Neural cell (in vitro differentiated cells): ENCODE results near the gene DNMT3L. TPM values are rescaled to one million over a fixed set of nuclear protein-coding genes. Genes with fewer than 3 reads are reported as not detected.

Experiments used
- H2AFZ ChIP-seq: fragments of 200-600, 300-800 bp; sonication (generic), shearing (Covaris generic); 2 replicates; pipeline ENCODE4 v1.6.0; 2014; ENCODE audit warnings: low read depth, mild to moderate bottlenecking, antibody characterized with exemption, low read length, moderate library complexity
- H3F3A ChIP-seq: fragments of 200-600 bp; shearing (Covaris generic); 2 replicates; pipeline ENCODE4 v1.6.1; 2016; ENCODE audit warnings: mild to moderate bottlenecking, moderate library complexity, mixed read lengths, antibody characterized with exemption, low read length; ENCODE audit not compliant: insufficient read depth, poor library complexity, severe bottlenecking
- H3K27ac ChIP-seq: fragments of 200-600, 300-800 bp; sonication (generic), shearing (Covaris generic); 2 replicates; pipeline ENCODE4 v1.5.1; 2014; ENCODE audit warnings: mild to moderate bottlenecking, low read length, moderate library complexity
- H3K27me3 ChIP-seq: fragments of 300-800, 200-600 bp; sonication (generic), shearing (Covaris generic); 2 replicates; pipeline ENCODE4 v1.6.0; 2014; ENCODE audit warnings: mild to moderate bottlenecking, low read depth, low read length, moderate library complexity; ENCODE audit not compliant: insufficient read depth
- H3K36me3 ChIP-seq: fragments of 300-800, 200-600 bp; sonication (generic), shearing (Covaris generic); 2 replicates; pipeline ENCODE4 v1.5.1; 2014; ENCODE audit warnings: mild to moderate bottlenecking, antibody characterized with exemption, low read length, moderate library complexity; ENCODE audit not compliant: insufficient read depth
- H3K4me2 ChIP-seq: fragments of 300-800, 200-600 bp; sonication (generic), shearing (Covaris generic); 2 replicates; pipeline ENCODE4 v1.6.0; 2014; ENCODE audit warnings: mild to moderate bottlenecking, low read length
- H3K4me3 ChIP-seq: fragments of 300-800, 200-600 bp; sonication (generic), shearing (Covaris generic); 2 replicates; pipeline ENCODE4 v1.5.1; 2014; ENCODE audit warnings: mild to moderate bottlenecking, low read length, moderate library complexity
- H3K79me2 ChIP-seq: fragments of 200-600 bp; shearing (Covaris generic); replicated peaks from 2 replicates; pipeline ENCODE4 v1.6.0; 2014; ENCODE audit warnings: mild to moderate bottlenecking, low read length, moderate library complexity; ENCODE audit not compliant: insufficient read depth
- H3K9ac ChIP-seq: fragments of 300-800, 200-600 bp; sonication (generic), shearing (Covaris generic); 2 replicates; pipeline ENCODE4 v1.6.1; 2016; ENCODE audit warnings: mild to moderate bottlenecking, low read length, mixed read lengths
- H3K9me2 ChIP-seq: fragments of 200-600 bp; shearing (Covaris generic); 2 replicates; pipeline ENCODE4 v1.6.1; 2016; ENCODE audit warnings: mild to moderate bottlenecking, low read length, mixed read lengths; ENCODE audit not compliant: insufficient read depth
- H3K9me3 ChIP-seq: fragments of 200-600, 300-800 bp; sonication (generic), shearing (Covaris generic); 2 replicates; pipeline ENCODE4 v1.6.1; 2016; ENCODE audit warnings: mild to moderate bottlenecking, mixed run types, low read length, moderate library complexity, mixed read lengths
- H4K20me1 ChIP-seq: fragments of 200-600 bp; shearing (Covaris generic); 2 replicates; pipeline ENCODE4 v1.6.1; 2016; ENCODE audit warnings: mild to moderate bottlenecking, mixed run types; ENCODE audit not compliant: insufficient read depth
- CTCF ChIP-seq: fragments of 450-650 bp; IDR thresholded peaks from 2 replicates; pipeline ENCODE4 v1.5.1; 2014; ENCODE audit warnings: antibody characterized with exemption, mild to moderate bottlenecking, moderate library complexity; ENCODE audit not compliant: poor library complexity, severe bottlenecking
- EP300 ChIP-seq: fragments of 450-650 bp; conservative IDR thresholded peaks from 2 replicates; pipeline ENCODE4 v1.6.1; 2014; ENCODE audit warnings: antibody characterized with exemption, mild to moderate bottlenecking, moderate library complexity; ENCODE audit not compliant: poor library complexity, severe bottlenecking
- EZH2 ChIP-seq: fragments of 200-600, 300-800 bp; shearing (Covaris generic), sonication (generic); IDR thresholded peaks from 2 replicates; pipeline ENCODE4 v1.6.1; 2014; ENCODE audit warnings: antibody characterized with exemption, low read length, borderline replicate concordance, mild to moderate bottlenecking; ENCODE audit not compliant: insufficient read depth, poor library complexity, severe bottlenecking
- MXI1 ChIP-seq: fragments of 450-650 bp; conservative IDR thresholded peaks from 2 replicates; pipeline ENCODE4 v1.6.1; 2014; ENCODE audit warnings: antibody characterized with exemption, mild to moderate bottlenecking; ENCODE audit not compliant: poor library complexity, severe bottlenecking
- POLR2AphosphoS5 ChIP-seq: IDR thresholded peaks from 2 replicates; pipeline ENCODE4 v1.6.1; 2012
- RAD21 ChIP-seq: fragments of 450-650 bp; conservative IDR thresholded peaks from 2 replicates; pipeline ENCODE4 v1.6.1; 2014; ENCODE audit warnings: antibody characterized with exemption, mild to moderate bottlenecking, moderate library complexity
- REST ChIP-seq: IDR thresholded peaks from 2 replicates; pipeline ENCODE4 v1.6.1; 2012; ENCODE audit warnings: borderline replicate concordance
- SMC3 ChIP-seq: fragments of 450-650 bp; conservative IDR thresholded peaks from 2 replicates; pipeline ENCODE4 v1.6.1; 2014; ENCODE audit warnings: antibody characterized with exemption, mild to moderate bottlenecking, moderate library complexity; ENCODE audit not compliant: poor library complexity
- TAF1 ChIP-seq: IDR thresholded peaks from 2 replicates; pipeline ENCODE4 v1.6.1; 2012; ENCODE audit warnings: low read depth
- polyA plus RNA-seq: library from polyadenylated mRNA; depleted of rRNA; stranded (reverse); fragments of >200 nt; gene quantifications from 2 replicates; pipeline ENCODE4 v1.2.3, GENCODE V29; 2014

Gene DNMT3L
- polyA plus RNA-seq, 1 donor from 2014 or later, result not detected

- Histone ChIP-seq H3K79me2 (no peaks in the 10 kb centered on the region), H3K27ac (no peak overlapping the region), H4K20me1 (no peaks in the 10 kb centered on the region), H3K9me3 (no peaks in the 10 kb centered on the region), H3K4me2 (no peak overlapping the region), H3K9me2 (no peaks in the 10 kb centered on the region), H3K4me3 (no peak overlapping the region), H3F3A (no peaks in the 10 kb centered on the region), H3K9ac (no peak overlapping the region), H2AFZ (no peak overlapping the region), H3K36me3 (no peaks in the 10 kb centered on the region), H3K27me3 (no peaks in the 10 kb centered on the region)
- no peak for TF ChIP-seq SMC3
- no peak for TF ChIP-seq POLR2AphosphoS5
- TF ChIP-seq MXI1, result no peak
- TF ChIP-seq CTCF, result no peak
- no peak for TF ChIP-seq TAF1
- TF ChIP-seq EZH2, result no peak
- TF ChIP-seq RAD21, result no peak
- TF ChIP-seq REST, result no peak
- no peak for TF ChIP-seq EP300
These were observed 3.5 kb downstream of the DNMT3L start for GRCh38 chr21:44258056-44258725.

- no peaks in the 10 kb centered on the region for H3K27me3 ChIP-seq
- H3K4me2 ChIP-seq, result no peak overlapping the region
- H3K36me3 ChIP-seq, result no peaks in the 10 kb centered on the region
- H3K27ac ChIP-seq, result no peak overlapping the region
- H4K20me1 ChIP-seq, result no peaks in the 10 kb centered on the region
- no peaks in the 10 kb centered on the region for H3F3A ChIP-seq
- H2AFZ ChIP-seq, result no peak overlapping the region
- no peaks in the 10 kb centered on the region for H3K9me3 ChIP-seq
- H3K79me2 ChIP-seq, result no peaks in the 10 kb centered on the region
- H3K9ac ChIP-seq, result no peak overlapping the region
- H3K4me3 ChIP-seq, result no peak overlapping the region
- H3K9me2 ChIP-seq, result no peaks in the 10 kb centered on the region
- TF ChIP-seq SMC3, result no peak
- no peak for TF ChIP-seq EP300
- TF ChIP-seq REST, result no peak
- TF ChIP-seq CTCF, result no peak
- no peak for TF ChIP-seq MXI1
- TF ChIP-seq RAD21, result no peak
- TF ChIP-seq POLR2AphosphoS5, result no peak
- TF ChIP-seq EZH2, result no peak
- no peak for TF ChIP-seq TAF1
These were observed 6.2 kb downstream of the DNMT3L start for GRCh38 chr21:44255511-44255981.
